Loucy (cell line): Measurements from ENCODE around the gene MRPS23.

ENCODE experiments used
- H2AFZ ChIP-seq: fragments of 200-600 bp; sonication (generic); 2 replicates; pipeline ENCODE4 v1.6.0; 2016; ENCODE audit warnings: antibody characterized with exemption, mild to moderate bottlenecking, low read length, moderate library complexity
- H3F3A ChIP-seq: fragments of 200-600 bp; 2 replicates; pipeline ENCODE4 v1.6.0; 2016; ENCODE audit warnings: antibody characterized with exemption, low read depth, mild to moderate bottlenecking
- H3K27me3 ChIP-seq: fragments of 200-600 bp; sonication (generic); 2 replicates; pipeline ENCODE4 v1.6.1; 2014; ENCODE audit warnings: low read length, mild to moderate bottlenecking; ENCODE audit not compliant: insufficient read depth, poor library complexity, severe bottlenecking
- H3K36me3 ChIP-seq: fragments of 200-600 bp; sonication (generic); 2 replicates; pipeline ENCODE4 v1.6.1; 2016; ENCODE audit warnings: low read length; ENCODE audit not compliant: insufficient read depth
- H3K4me1 ChIP-seq: fragments of 200-600 bp; sonication (generic); 2 replicates; pipeline ENCODE4 v1.5.1; 2014; ENCODE audit warnings: low read length, mild to moderate bottlenecking; ENCODE audit not compliant: insufficient read depth, poor library complexity, severe bottlenecking
- H3K4me2 ChIP-seq: fragments of 200-600 bp; sonication (generic); 2 replicates; pipeline ENCODE4 v1.6.0; 2014; ENCODE audit warnings: antibody characterized with exemption, low read length, low read depth, mild to moderate bottlenecking; ENCODE audit not compliant: poor library complexity, severe bottlenecking
- H3K4me3 ChIP-seq: fragments of 200-600 bp; sonication (generic); 2 replicates; pipeline ENCODE4 v1.5.1; 2014; ENCODE audit warnings: low read length, mild to moderate bottlenecking, mixed read lengths; ENCODE audit not compliant: poor library complexity, severe bottlenecking
- H3K79me2 ChIP-seq: fragments of 200-600 bp; sonication (generic); 2 replicates; pipeline ENCODE4 v1.6.1; 2014; ENCODE audit warnings: low read length; ENCODE audit not compliant: insufficient read depth
- H3K9ac ChIP-seq: fragments of 200-600 bp; sonication (generic); 2 replicates; pipeline ENCODE4 v1.6.0; 2014; ENCODE audit warnings: mild to moderate bottlenecking, low read depth, low read length, moderate library complexity; ENCODE audit not compliant: poor library complexity, severe bottlenecking
- H3K9me2 ChIP-seq: fragments of 200-600 bp; sonication (generic); replicated peaks from 2 replicates; pipeline ENCODE4 v1.6.1; 2016; ENCODE audit warnings: low read depth, low read length, mixed read lengths
- H3K9me3 ChIP-seq: fragments of 200-600 bp; sonication (generic); 2 replicates; pipeline ENCODE4 v1.6.1; 2014; ENCODE audit warnings: mild to moderate bottlenecking, antibody characterized with exemption, low read length, low read depth; ENCODE audit not compliant: insufficient read depth
- H4K20me1 ChIP-seq: fragments of 200-600 bp; sonication (generic); 2 replicates; pipeline ENCODE4 v1.6.0; 2014; ENCODE audit warnings: antibody characterized with exemption, low read length, mild to moderate bottlenecking; ENCODE audit not compliant: insufficient read depth, poor library complexity, severe bottlenecking
- EZH2phosphoT487 ChIP-seq: fragments of 200-600 bp; IDR thresholded peaks from 2 replicates; pipeline ENCODE4 v1.6.1; 2018; ENCODE audit warnings: antibody characterized with exemption, mild to moderate bottlenecking, moderate library complexity, borderline replicate concordance
- TF ChIP-seq, protein P1 (sequence below): fragments of 200-600 bp; sonication (generic); conservative IDR thresholded peaks from 2 replicates; pipeline ENCODE4 v1.5.1; 2014; ENCODE audit warnings: mild to moderate bottlenecking, antibody characterized with exemption, low read length

MRPS23 gene

DNA sequence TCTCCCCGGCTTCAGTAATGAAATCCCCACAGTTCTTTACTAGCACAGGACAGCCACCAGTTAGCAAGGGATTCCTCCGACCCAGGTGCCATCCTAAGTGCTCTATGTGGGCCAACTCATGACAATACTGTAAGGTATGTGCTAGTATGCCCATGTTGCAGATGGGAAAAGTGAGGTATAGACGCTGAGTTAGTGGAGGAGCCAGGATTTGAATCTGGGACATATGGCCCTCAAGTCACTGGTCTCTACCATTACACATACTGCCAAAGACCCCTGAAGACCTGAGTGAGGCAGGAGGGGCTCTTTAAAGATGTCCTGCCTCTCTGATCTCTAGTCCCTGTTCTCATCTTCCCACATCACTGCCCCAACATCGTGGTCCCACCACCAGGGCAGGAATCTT lies 36.2 kb upstream of the MRPS23 start:
- Histone ChIP-seq H3K27me3 (no peaks in the 10 kb centered on the region), H3K4me1 (peaks cover 13% of the 10 kb centered on the region)

DNA sequence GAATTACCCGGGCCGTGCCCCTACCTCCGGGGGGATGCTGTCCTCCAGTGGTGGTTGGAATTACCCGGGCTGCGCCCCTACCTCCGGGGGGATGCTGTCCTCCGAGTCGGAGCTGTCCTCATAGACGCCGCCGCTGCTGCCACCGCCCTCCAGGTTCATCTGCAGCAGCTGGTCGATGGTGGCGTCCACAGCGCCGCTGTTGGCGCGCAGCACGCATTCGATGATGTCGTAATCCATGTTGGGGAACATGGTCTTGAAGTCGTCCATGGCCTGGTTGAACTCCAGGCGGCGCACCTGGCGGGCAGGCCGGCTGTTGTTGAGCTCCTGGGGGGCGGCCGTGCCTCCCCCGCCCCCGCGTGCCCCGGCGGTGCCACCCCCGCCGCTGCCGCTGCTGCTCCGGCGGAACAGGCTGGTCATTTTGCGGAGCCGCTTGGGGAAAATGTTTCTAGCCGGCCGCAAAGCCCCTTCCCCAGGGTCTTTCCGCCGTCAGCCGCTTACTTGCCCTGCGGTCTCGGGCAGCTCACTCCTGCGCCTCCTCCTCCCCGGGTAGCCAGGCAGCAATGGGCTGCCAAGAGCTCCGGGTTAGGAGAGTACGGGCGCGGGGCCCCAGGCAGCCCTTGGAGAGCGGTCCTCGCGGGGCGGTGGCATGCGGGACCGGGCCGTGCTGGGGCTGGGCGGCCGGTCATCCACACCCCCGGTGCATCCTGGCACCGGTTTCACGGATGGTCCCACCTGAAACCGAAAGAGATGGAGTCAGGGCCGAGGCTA lies 35.5 kb upstream of the MRPS23 start:
- Histone ChIP-seq H3K4me3 (no peak overlapping the region), H3K79me2 (no peaks in the 10 kb centered on the region), H2AFZ (no peak overlapping the region), H3K36me3 (no peaks in the 10 kb centered on the region), H3K4me2 (no peak overlapping the region), H3K27me3 (no peaks in the 10 kb centered on the region), H4K20me1 (no peaks in the 10 kb centered on the region), H3K4me1 (peaks cover 7% of the 10 kb centered on the region), H3K9ac (no peak overlapping the region), H3F3A (no peaks in the 10 kb centered on the region), H3K9me3 (no peaks in the 10 kb centered on the region), H3K9me2 (no peaks in the 10 kb centered on the region)
- TF ChIP-seq EZH2phosphoT487 = no peak
- TF ChIP-seq, protein P1, sequence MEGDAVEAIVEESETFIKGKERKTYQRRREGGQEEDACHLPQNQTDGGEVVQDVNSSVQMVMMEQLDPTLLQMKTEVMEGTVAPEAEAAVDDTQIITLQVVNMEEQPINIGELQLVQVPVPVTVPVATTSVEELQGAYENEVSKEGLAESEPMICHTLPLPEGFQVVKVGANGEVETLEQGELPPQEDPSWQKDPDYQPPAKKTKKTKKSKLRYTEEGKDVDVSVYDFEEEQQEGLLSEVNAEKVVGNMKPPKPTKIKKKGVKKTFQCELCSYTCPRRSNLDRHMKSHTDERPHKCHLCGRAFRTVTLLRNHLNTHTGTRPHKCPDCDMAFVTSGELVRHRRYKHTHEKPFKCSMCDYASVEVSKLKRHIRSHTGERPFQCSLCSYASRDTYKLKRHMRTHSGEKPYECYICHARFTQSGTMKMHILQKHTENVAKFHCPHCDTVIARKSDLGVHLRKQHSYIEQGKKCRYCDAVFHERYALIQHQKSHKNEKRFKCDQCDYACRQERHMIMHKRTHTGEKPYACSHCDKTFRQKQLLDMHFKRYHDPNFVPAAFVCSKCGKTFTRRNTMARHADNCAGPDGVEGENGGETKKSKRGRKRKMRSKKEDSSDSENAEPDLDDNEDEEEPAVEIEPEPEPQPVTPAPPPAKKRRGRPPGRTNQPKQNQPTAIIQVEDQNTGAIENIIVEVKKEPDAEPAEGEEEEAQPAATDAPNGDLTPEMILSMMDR = no peak

More for the DNA sequence above, 36.2 kb upstream of the MRPS23 start:
- no peaks in the 10 kb centered on the region for H3F3A ChIP-seq
- no peak overlapping the region for H3K9ac ChIP-seq
- no peak overlapping the region for H3K4me3 ChIP-seq
- H3K9me3 ChIP-seq = no peaks in the 10 kb centered on the region
- no peaks in the 10 kb centered on the region for H3K9me2 ChIP-seq
- H3K79me2 ChIP-seq = no peaks in the 10 kb centered on the region
- no peak overlapping the region for H2AFZ ChIP-seq
- TF ChIP-seq EZH2phosphoT487 = no peak
- TF ChIP-seq, protein P1 = no peak
- H3K4me2 ChIP-seq = no peak overlapping the region
- H3K36me3 ChIP-seq = no peaks in the 10 kb centered on the region
- no peaks in the 10 kb centered on the region for H4K20me1 ChIP-seq

DNA sequence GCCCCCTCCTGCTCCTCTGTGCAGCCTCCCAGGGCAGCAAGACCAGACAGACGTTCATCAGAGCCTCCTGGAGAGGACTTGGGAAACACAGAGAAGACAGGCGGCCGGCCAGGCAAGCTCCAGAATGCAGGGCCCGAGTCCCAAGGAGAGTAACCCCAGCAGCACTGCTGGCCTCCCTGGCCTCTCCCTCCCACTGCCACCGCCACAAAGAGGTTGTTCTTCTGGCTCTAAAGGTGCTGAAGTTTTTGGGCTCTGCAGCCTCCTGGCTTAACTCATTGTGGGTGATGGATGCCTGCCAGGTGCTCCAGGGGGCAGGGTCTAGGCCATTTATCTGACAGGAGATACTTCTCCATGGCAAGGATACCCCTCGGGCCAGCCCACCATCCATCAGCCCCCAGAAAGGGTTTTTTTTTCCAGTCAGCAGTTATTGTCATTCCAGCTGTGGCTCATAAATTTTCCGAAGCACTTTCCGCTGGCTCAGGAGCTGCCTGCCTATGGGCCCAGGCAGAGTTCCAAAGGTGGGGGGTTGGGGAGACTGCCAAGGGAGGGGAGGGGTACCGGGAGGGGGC lies 32.0 kb upstream of the MRPS23 start:
- no peak for TF ChIP-seq EZH2phosphoT487
- TF ChIP-seq, protein P1 = no peak
- Histone ChIP-seq H4K20me1 (no peaks in the 10 kb centered on the region), H3K4me1 (peaks cover 17% of the 10 kb centered on the region), H3K4me3 (no peak overlapping the region), H3K36me3 (no peaks in the 10 kb centered on the region), H2AFZ (no peak overlapping the region), H3K79me2 (no peaks in the 10 kb centered on the region), H3K9ac (no peak overlapping the region), H3K4me2 (no peak overlapping the region), H3K27me3 (no peaks in the 10 kb centered on the region), H3K9me2 (no peaks in the 10 kb centered on the region), H3K9me3 (no peaks in the 10 kb centered on the region), H3F3A (no peaks in the 10 kb centered on the region)
